GM19043 (cell line): Measurements from ENCODE around the gene CWC27.

Experiments used
- ATAC-seq: cut with Tn5 transposase; IDR thresholded peaks from one replicate; pipeline ENCODE4 v1.9.1; 2021; ENCODE audit warnings: low read depth; ENCODE audit not compliant: unreplicated experiment

CWC27 gene

GRCh38 chr5:64969578-64969977, 200.8 kb downstream of the CWC27 start:
- ATAC-seq = no peak

GRCh38 chr5:64971513-64971912, 202.8 kb downstream of the CWC27 start:
- no peak for ATAC-seq

GRCh38 chr5:64971990-64972389, 203.3 kb downstream of the CWC27 start:
- ATAC-seq = no peak

- ATAC-seq = no peak
These were observed 203.9 kb downstream of the CWC27 start for GRCh38 chr5:64972591-64972990.

GRCh38 chr5:64973215-64973614, 204.5 kb downstream of the CWC27 start:
- ATAC-seq = no peak

GRCh38 chr5:64977779-64978178, 209.0 kb downstream of the CWC27 start:
- no peak for ATAC-seq

GRCh38 chr5:64978546-64978945, 209.8 kb downstream of the CWC27 start:
- no peak for ATAC-seq

- ATAC-seq = no peak
These were observed 210.8 kb downstream of the CWC27 start for GRCh38 chr5:64979531-64979930.

- ATAC-seq = no peak
These were observed 211.4 kb downstream of the CWC27 start for GRCh38 chr5:64980176-64980575.

- no peak for ATAC-seq
These were observed 219.0 kb downstream of the CWC27 start for GRCh38 chr5:64987768-64988167.

GRCh38 chr5:65009207-65009606, 240.5 kb downstream of the CWC27 start:
- no peak for ATAC-seq

GRCh38 chr5:65010841-65011240, 242.1 kb downstream of the CWC27 start:
- no peak for ATAC-seq

GRCh38 chr5:65012301-65012892, 243.7 kb downstream of the CWC27 start:
- no peak for ATAC-seq

- no peak for ATAC-seq
These were observed 244.4 kb downstream of the CWC27 start for GRCh38 chr5:65013166-65013565.

GRCh38 chr5:65014769-65015168, 246.0 kb downstream of the CWC27 start:
- ATAC-seq = no peak

GRCh38 chr5:65015767-65016166, 247.0 kb downstream of the CWC27 start:
- no peak for ATAC-seq

- no peak for ATAC-seq
These were observed 248.9 kb downstream of the CWC27 start for GRCh38 chr5:65017636-65018035.

- ATAC-seq = no peak
These were observed 250.0 kb downstream of the CWC27 start for GRCh38 chr5:65018763-65019162.

- ATAC-seq = no peak
These were observed 251.8 kb downstream of the CWC27 start for GRCh38 chr5:65020492-65020891.

- no peak for ATAC-seq
These were observed 252.9 kb downstream of the CWC27 start for GRCh38 chr5:65021527-65022226.

GRCh38 chr5:65022932-65023331, 254.2 kb downstream of the CWC27 start:
- no peak for ATAC-seq

- no peak for ATAC-seq
These were observed 256.0 kb downstream of the CWC27 start for GRCh38 chr5:65024681-65025080.
